SJSA1 (cell line): ENCODE measurements around the gene HHIPL1. TPM values are rescaled to one million over a fixed set of nuclear protein-coding genes. Genes with fewer than 3 reads are reported as not detected.

Experiments
- DNase-seq, 2 experiments: peaks; one replicate each; pipeline ENCODE4 v3.0.0-alpha.2; 2015 to 2020; ENCODE audit warnings: low spot score in 2 of 2, low read depth in 1 of 2
- H3K27ac ChIP-seq: fragments of 250-450 bp; sonication (Bioruptor Pico); 2 replicates; pipeline ENCODE4 v1.5.1; 2020; ENCODE audit warnings: mild to moderate bottlenecking, moderate library complexity
- H3K27me3 ChIP-seq: fragments of 250-450 bp; sonication (Bioruptor Pico); replicated peaks from 2 replicates; pipeline ENCODE4 v1.5.1; 2020; ENCODE audit warnings: mild to moderate bottlenecking, moderate library complexity
- H3K36me3 ChIP-seq: fragments of 250-450 bp; sonication (Bioruptor Pico); 2 replicates; pipeline ENCODE4 v1.5.1; 2020; ENCODE audit warnings: mild to moderate bottlenecking
- H3K4me1 ChIP-seq: fragments of 250-450 bp; sonication (Bioruptor Pico); replicated peaks from 2 replicates; pipeline ENCODE4 v1.6.1; 2021; ENCODE audit warnings: mild to moderate bottlenecking
- H3K4me3 ChIP-seq: fragments of 250-450 bp; sonication (Bioruptor Pico); 2 replicates; pipeline ENCODE4 v1.5.1; 2020; ENCODE audit warnings: mild to moderate bottlenecking
- H3K9me3 ChIP-seq: fragments of 250-450 bp; sonication (Bioruptor Pico); replicated peaks from 2 replicates; pipeline ENCODE4 v1.5.1; 2020; ENCODE audit warnings: mild to moderate bottlenecking
- total RNA-seq: library from RNA; depleted of rRNA; stranded (reverse); fragments of >200 nt; shearing (Covaris generic); gene quantifications from 2 replicates; pipeline ENCODE4 v1.2.3, GENCODE V29; 2014

The HHIPL1 gene
- total RNA-seq, 1 experiment from 2014 or later: 0.42 TPM

GRCh38 chr14:99683619-99684409 is 38.9 kb downstream of the HHIPL1 start, which contains the start of gene CYP46A1:
Gene CYP46A1 (plus strand): TSS chr14:99684298. CDS start chr14:99684418, 120 bp downstream.
- Histone ChIP-seq H3K27ac (peak within 1 kb of the TSS; percentile 79), H3K27me3 (no peaks in the 10 kb centered on the region), H3K4me1 (peaks cover 14% of the 10 kb centered on the region), H3K36me3 (no peaks in the 10 kb centered on the region), H3K4me3 (peak within 1 kb of the TSS; percentile 58), H3K9me3 (no peaks in the 10 kb centered on the region)
- peak; percentile 91 to 100 for DNase-seq

- Histone ChIP-seq H3K4me3 (peak overlapping the region; percentile 58), H3K4me1 (peaks cover 14% of the 10 kb centered on the region), H3K36me3 (no peaks in the 10 kb centered on the region), H3K9me3 (no peaks in the 10 kb centered on the region), H3K27ac (no peak overlapping the region), H3K27me3 (no peaks in the 10 kb centered on the region)
- no peak for DNase-seq
Observed at GRCh38 chr14:99684410-99684934, 39.5 kb downstream of the HHIPL1 start.

- H3K4me3 ChIP-seq: no peak overlapping the region
- DNase-seq: peak in 1 of 2 experiments; percentile 23
- H3K27ac ChIP-seq: no peak overlapping the region
- no peaks in the 10 kb centered on the region for H3K27me3 ChIP-seq
- no peaks in the 10 kb centered on the region for H3K36me3 ChIP-seq
- peaks cover 14% of the 10 kb centered on the region for H3K4me1 ChIP-seq
- no peaks in the 10 kb centered on the region for H3K9me3 ChIP-seq
Observed at GRCh38 chr14:99685151-99685591, 40.2 kb downstream of the HHIPL1 start.

- no peaks in the 10 kb centered on the region for H3K9me3 ChIP-seq
- no peak overlapping the region for H3K4me3 ChIP-seq
- peak in 1 of 2 experiments; percentile 11 for DNase-seq
- H3K36me3 ChIP-seq: no peaks in the 10 kb centered on the region
- no peaks in the 10 kb centered on the region for H3K27me3 ChIP-seq
- H3K27ac ChIP-seq: no peak overlapping the region
- H3K4me1 ChIP-seq: peaks cover 14% of the 10 kb centered on the region
Observed at GRCh38 chr14:99685596-99685995, 40.7 kb downstream of the HHIPL1 start.

- no peaks in the 10 kb centered on the region for H3K27me3 ChIP-seq
- no peak overlapping the region for H3K4me3 ChIP-seq
- no peak for DNase-seq
- no peak overlapping the region for H3K27ac ChIP-seq
- H3K36me3 ChIP-seq: no peaks in the 10 kb centered on the region
- H3K4me1 ChIP-seq: peaks cover 14% of the 10 kb centered on the region
- H3K9me3 ChIP-seq: no peaks in the 10 kb centered on the region
Observed at GRCh38 chr14:99686557-99687283, 41.8 kb downstream of the HHIPL1 start.

GRCh38 chr14:99687284-99688209 is 42.6 kb downstream of the HHIPL1 start:
- no peak for DNase-seq
- H3K4me3 ChIP-seq: no peak overlapping the region
- no peak overlapping the region for H3K27ac ChIP-seq
- H3K9me3 ChIP-seq: no peaks in the 10 kb centered on the region
- H3K36me3 ChIP-seq: no peaks in the 10 kb centered on the region
- no peaks in the 10 kb centered on the region for H3K27me3 ChIP-seq
- H3K4me1 ChIP-seq: peaks cover 14% of the 10 kb centered on the region

GRCh38 chr14:99688210-99688581 is 43.3 kb downstream of the HHIPL1 start:
- no peak for DNase-seq
- H3K27me3 ChIP-seq: no peaks in the 10 kb centered on the region
- no peaks in the 10 kb centered on the region for H3K9me3 ChIP-seq
- peaks cover 7% of the 10 kb centered on the region for H3K4me1 ChIP-seq
- H3K27ac ChIP-seq: no peak overlapping the region
- H3K36me3 ChIP-seq: no peaks in the 10 kb centered on the region
- H3K4me3 ChIP-seq: no peak overlapping the region

GRCh38 chr14:99688629-99689028 is 43.7 kb downstream of the HHIPL1 start:
- H3K27me3 ChIP-seq: no peaks in the 10 kb centered on the region
- peaks cover 6% of the 10 kb centered on the region for H3K4me1 ChIP-seq
- H3K4me3 ChIP-seq: no peak overlapping the region
- H3K36me3 ChIP-seq: no peaks in the 10 kb centered on the region
- H3K9me3 ChIP-seq: no peaks in the 10 kb centered on the region
- DNase-seq: no peak
- H3K27ac ChIP-seq: no peak overlapping the region

GRCh38 chr14:99689266-99690236 is 44.6 kb downstream of the HHIPL1 start:
- peaks cover 2% of the 10 kb centered on the region for H3K4me1 ChIP-seq
- DNase-seq: no peak
- H3K4me3 ChIP-seq: no peak overlapping the region
- no peaks in the 10 kb centered on the region for H3K27me3 ChIP-seq
- H3K9me3 ChIP-seq: no peaks in the 10 kb centered on the region
- H3K27ac ChIP-seq: no peak overlapping the region
- H3K36me3 ChIP-seq: no peaks in the 10 kb centered on the region

- no peak for DNase-seq
- no peaks in the 10 kb centered on the region for H3K36me3 ChIP-seq
- H3K4me3 ChIP-seq: no peak overlapping the region
- no peaks in the 10 kb centered on the region for H3K4me1 ChIP-seq
- H3K27ac ChIP-seq: no peak overlapping the region
- no peaks in the 10 kb centered on the region for H3K27me3 ChIP-seq
- H3K9me3 ChIP-seq: no peaks in the 10 kb centered on the region
Observed at GRCh38 chr14:99690636-99691035, 45.7 kb downstream of the HHIPL1 start.

GRCh38 chr14:99691111-99691885 is 46.4 kb downstream of the HHIPL1 start:
- H3K4me1 ChIP-seq: no peaks in the 10 kb centered on the region
- no peaks in the 10 kb centered on the region for H3K36me3 ChIP-seq
- H3K27me3 ChIP-seq: no peaks in the 10 kb centered on the region
- no peak for DNase-seq
- H3K27ac ChIP-seq: no peak overlapping the region
- H3K9me3 ChIP-seq: no peaks in the 10 kb centered on the region
- H3K4me3 ChIP-seq: no peak overlapping the region

- Histone ChIP-seq H3K36me3 (no peaks in the 10 kb centered on the region), H3K27me3 (no peaks in the 10 kb centered on the region), H3K4me1 (no peaks in the 10 kb centered on the region), H3K4me3 (no peak overlapping the region), H3K9me3 (no peaks in the 10 kb centered on the region), H3K27ac (no peak overlapping the region)
- no peak for DNase-seq
Observed at GRCh38 chr14:99693918-99694317, 49.0 kb downstream of the HHIPL1 start.
